CD4-positive, alpha-beta T cell treated with Interleukin-6 at 100 ng/mL for 8 hours (primary cell): ENCODE results near the gene VWA5B1.
A peak's percentile ranks its signal among the peaks of the same experiment; 100 is the strongest.
"Not testable (repeated sequence)": the region's sequence is repeated elsewhere in the genome, so short reads cannot be mapped to it uniquely, and the experiment has no call there.

Source experiments
- DNase-seq: peaks from one replicate; pipeline ENCODE4 v3.0.0-alpha.2; 2020; ENCODE audit warnings: mixed read lengths, low spot score

Gene VWA5B1

DNA sequence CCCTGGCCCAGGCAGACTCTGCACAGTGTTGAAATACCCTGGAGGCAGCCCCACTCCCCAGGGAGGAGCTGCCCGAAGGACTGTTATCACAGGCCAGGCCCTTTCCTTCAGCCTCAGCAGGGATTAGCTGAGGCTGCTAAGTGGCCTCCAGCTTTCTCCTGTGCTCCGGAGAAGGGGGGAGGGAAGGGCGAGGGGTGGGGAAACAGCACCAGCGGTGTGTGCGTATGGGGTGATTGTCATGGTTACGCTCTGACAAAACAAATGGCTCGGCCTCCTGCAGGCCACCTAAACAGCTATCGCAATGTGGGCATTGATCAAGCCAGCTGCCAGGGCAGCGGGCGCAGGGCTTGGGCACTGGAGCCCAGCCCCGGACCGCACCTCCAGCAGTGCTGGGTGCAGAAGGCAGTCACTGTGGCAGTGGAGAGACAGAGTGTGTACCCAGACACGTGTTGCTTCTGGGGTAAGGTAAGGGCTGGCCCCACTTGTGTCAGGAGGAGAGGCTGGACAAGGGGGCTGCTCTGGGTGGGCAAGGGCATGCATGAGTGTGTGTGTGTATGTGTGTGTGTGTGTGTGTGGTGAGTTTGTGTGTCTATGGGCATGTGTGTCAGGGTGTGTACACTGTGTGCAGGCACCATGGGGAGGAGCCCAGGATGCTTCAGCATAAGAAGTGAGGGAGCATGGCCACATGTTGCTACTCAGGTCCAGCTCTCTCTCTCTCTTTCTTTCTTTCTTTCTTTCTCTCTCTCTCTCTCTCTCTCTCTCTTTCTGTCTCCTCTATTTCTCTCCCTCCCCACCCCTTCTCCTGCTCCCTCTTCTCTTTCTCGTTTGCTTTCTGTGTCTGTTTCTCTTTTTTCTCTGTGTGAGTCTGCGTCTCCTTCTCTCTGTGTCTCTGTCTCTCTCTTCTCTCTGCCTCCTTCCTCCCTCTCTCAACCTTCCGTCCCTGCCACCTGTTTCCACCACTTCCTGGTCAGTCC is at the start of gene VWA5B1:
Gene VWA5B1 (plus strand): TSS at position 252 of the 974 bp plus-strand sequence. CDS start 19,727 bp downstream, outside the sequence.
- DNase-seq = no peak

GRCh38 chr1:20242890-20243479 is 47.7 kb upstream of the VWA5B1 start:
- DNase-seq = no peak

GRCh38 chr1:20248971-20249612 is 41.6 kb upstream of the VWA5B1 start:
- DNase-seq = peak; percentile 41

DNA sequence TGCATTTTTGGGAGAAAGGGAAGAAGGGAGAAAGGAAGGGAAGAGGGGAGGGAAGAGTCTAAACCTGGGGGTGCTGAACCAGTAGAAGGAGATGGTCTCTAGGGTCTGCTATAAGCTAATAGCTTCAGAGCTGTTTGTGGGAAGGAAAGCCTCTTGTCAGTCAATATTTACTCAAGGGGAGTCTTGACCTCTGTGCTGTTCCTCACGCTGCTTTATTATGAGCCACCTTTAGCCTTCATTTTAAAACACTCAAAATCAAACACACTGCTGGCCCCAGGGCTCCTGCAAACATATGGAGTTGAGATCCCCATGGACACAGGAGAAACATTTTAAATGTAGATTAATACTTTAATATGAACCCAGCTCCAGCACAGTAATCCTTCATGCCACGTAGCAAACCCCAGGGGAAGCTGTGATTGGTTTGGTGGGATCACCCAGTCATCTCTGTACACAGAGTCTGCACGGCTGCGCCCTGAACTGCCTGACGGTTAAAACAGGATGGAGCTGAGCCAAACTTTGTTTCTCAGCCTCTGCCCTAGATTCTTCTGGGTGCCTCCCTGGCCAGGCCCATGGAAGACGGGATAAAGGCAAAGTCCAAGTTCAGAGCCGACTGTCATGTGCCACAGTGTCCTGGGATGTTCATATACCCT is 40.2 kb upstream of the VWA5B1 start:
- DNase-seq = no peak

- DNase-seq = no peak
Measured at GRCh38 chr1:20252587-20252986, 38.1 kb upstream of the VWA5B1 start.

- DNase-seq = no peak
Measured at GRCh38 chr1:20255666-20256065, 35.0 kb upstream of the VWA5B1 start.

GRCh38 chr1:20259646-20260045 is 31.0 kb upstream of the VWA5B1 start:
- no peak for DNase-seq

- no peak for DNase-seq
Measured at GRCh38 chr1:20261095-20261494, 29.6 kb upstream of the VWA5B1 start.

DNA sequence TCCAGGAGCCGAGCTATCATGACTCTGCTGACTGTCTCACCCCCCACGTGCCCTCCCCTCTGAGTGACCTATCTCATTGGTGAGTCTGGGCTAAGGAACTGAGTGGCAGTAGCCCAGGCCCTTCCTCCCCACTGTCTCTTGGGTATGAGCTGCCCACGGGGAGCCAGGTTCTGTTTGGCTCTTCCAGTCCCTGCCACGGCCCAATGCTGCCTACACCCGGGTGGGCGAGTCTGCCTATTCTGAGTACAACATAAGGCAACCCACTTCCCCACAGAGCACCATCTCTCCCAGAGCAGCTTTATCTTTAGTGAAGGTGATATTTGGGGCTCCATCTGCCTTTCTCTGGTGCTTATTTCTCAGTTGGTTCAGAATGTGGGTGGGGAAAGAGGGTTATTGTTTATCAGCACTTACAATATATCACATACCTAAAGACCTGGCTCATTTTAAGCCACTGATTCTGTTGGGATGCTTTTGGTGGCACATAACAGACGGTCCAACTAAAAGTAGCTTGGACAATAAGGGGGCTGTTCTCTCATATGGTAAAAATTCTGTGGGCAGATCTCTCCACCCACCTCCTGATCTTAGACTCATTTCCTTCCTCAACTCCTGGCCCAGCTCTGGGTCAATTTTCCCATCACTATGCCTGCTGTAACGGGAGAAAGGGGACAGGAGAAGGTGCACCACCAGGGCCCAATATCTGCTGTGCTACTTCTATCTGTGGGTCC is 27.7 kb upstream of the VWA5B1 start:
- no peak for DNase-seq

- no peak for DNase-seq
Measured at GRCh38 chr1:20265250-20265649, 25.4 kb upstream of the VWA5B1 start.

DNA sequence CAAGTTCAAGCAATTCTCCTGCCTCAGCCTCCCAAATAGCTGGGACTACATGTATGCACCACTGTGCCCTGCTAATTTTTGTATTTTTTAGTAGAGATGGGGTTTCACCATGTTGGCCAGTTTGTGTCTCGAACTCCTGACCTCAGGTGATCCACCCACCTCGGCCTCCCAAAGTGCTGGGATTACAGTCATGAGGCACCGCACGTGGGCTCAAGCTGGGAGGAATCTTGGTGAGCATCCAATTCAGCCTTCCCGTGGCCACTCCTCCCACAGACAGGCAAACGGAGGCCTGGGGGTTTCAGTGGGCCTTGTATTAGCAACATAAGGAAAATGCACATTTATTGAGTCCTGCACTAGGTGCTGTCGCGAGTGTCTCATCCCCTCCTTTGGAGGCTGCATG is 24.5 kb upstream of the VWA5B1 start:
- no peak for DNase-seq

GRCh38 chr1:20266642-20267041 is 24.0 kb upstream of the VWA5B1 start:
- no peak for DNase-seq

DNA sequence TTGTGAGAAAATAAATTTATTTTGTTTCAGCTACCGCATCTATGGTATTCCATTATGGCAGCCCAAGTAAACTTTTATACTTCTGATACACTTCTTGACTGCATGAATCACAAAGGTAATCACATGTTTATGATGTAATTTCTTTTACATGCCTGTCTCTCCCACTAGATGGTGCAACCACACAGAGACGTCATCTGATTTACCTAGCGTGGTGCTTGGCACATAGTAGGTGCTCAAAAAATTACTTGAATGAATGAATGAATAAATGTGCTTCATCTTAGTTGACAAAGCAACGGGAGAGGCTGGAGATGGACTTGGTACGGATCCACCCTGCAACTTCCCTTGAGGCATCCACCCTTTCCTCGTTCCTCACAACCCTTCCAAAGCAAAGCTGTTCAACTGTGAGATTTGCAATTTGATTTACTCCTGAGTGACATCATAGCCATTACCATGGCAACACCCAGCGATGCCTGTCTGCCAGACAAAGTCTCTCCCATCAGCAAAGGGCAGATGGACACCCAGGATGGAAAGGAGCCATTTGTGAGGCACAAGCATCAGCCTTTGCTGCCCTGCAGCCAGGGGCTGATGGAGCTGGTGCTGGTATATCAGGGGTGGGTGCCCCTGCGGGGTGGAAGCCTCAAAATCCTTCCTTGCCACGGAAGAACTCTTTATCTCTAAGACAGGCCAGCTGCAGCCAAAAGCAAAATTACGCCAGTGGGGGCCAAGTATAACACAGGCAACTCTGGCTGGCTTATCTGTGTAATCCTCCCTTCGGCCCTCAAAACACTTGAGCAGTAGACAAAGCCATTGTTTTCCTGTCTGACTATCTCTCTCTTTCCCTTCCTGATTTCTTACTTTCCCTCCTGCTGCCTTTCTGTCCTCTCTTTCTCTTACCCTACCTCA is 18.9 kb upstream of the VWA5B1 start:
- no peak for DNase-seq

- not testable (repeated sequence) for DNase-seq
Measured at GRCh38 chr1:20273716-20274115, 17.0 kb upstream of the VWA5B1 start.

- no peak for DNase-seq
Measured at GRCh38 chr1:20275319-20275925, 15.3 kb upstream of the VWA5B1 start.

DNA sequence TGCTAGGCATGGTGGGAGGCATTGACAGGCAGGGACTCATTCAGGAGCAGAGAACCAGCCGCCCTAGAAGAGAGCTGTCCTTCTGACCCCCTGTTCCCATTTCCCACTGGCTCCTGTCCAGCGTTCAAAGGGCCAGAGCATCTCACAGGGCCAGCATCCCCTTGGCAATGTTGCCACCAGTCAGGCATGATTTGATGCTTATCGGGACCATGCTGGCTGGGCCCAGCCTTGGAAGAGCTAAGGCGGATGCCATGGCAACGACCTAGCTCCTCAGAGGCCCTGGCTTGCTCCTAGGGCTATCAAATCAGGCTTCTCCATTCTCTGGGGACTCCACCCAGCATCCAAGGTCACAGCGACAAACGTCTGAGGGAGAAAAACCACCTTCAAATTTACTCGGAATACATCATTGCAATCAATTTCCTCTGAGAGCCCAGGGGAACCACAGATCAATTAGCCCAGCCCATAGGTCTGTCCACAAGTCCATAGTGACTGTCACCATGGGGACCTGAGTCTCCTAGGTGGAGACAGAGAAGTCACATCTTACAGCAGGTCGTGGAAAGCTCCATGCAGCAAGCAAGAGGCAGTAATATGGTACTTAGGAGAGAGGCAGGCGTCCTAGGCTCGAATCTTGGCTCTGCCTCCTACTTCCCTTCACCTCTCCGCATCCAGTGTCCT is 14.1 kb upstream of the VWA5B1 start:
- DNase-seq = no peak

- DNase-seq = no peak
Measured at GRCh38 chr1:20278692-20279130, 12.0 kb upstream of the VWA5B1 start.

- DNase-seq = no peak
Measured at GRCh38 chr1:20279509-20279908, 11.2 kb upstream of the VWA5B1 start.

- no peak for DNase-seq
Measured at GRCh38 chr1:20280341-20280740, 10.3 kb upstream of the VWA5B1 start.
